ENCODE data around the gene PTK7. TPM values are rescaled to one million over a fixed set of nuclear protein-coding genes. Genes with fewer than 3 reads are reported as not detected.

Gene PTK7
- total RNA-seq, 5 donors from 2014 or later (not counting 1 experiment from before 2014, with no cell fraction given): 0.56 to 11.3 (median 1.6) TPM

GRCh38 chr6:43171707-43172103 lies 95.6 kb downstream of the PTK7 start:
- POLR2A ChIA-PET: no interaction called here
- H3K27me3 Mint-ChIP-seq: no peaks in the 10 kb centered on the region
- no peaks in the 10 kb centered on the region for H3K9me3 ChIP-seq
- no peaks in the 10 kb centered on the region for H3K9me3 Mint-ChIP-seq
- H3K4me1 ChIP-seq (ENCODE audit: control insufficient read depth in 1 of 2, extremely low read depth in 1 of 2, insufficient read depth in 2 of 2, low read length in 2 of 2): peaks cover 26 to 51% of the 10 kb centered on the region in 2 experiments
- ATAC-seq (replicated peaks in 1 of 4) (peak; percentile 3 to 14 (median 8)), DNase-seq (peak in 25 of 35 experiments; percentile 4 to 59 (median 26))
- peak overlapping the region; percentile 91 to 95 for H3K27ac Mint-ChIP-seq
- CTCF ChIA-PET: interaction anchor here in 1 of 2 donors (0.5 kb wide), 1 partner anchor 212 kb away, joined by 4 read pairs; no protein-coding TSS in a partner anchor
- H3K27me3 ChIP-seq (replicated peaks in 1 of 2; ENCODE audit: control insufficient read depth in 2 of 2, extremely low read depth in 1 of 2, insufficient read depth in 2 of 2, low read length in 1 of 2): peaks cover 0 to 6% of the 10 kb centered on the region in 2 experiments
- peak overlapping the region; percentile 80 for H3K27ac ChIP-seq (ENCODE audit: low read length)
- peaks cover 11% of the 10 kb centered on the region for H3K36me3 Mint-ChIP-seq
- peak overlapping the region; percentile 78 to 80 for H3K4me3 ChIP-seq (ENCODE audit: control insufficient read depth in 1 of 2, extremely low read depth in 1 of 2, low read length in 1 of 2)
- under 1% methylated on average over 57 of the region's 57 CpGs for WGBS (ENCODE audit: insufficient coverage)
- peak overlapping the region; percentile 88 to 93 (median 92) for H3K4me3 Mint-ChIP-seq
- peaks cover 10 to 19% of the 10 kb centered on the region in 2 donors for H3K36me3 ChIP-seq (ENCODE audit: control insufficient read depth in 2 of 2, extremely low read depth in 1 of 2, insufficient read depth in 1 of 2, low read length in 1 of 2)
- H3K4me1 Mint-ChIP-seq: peaks cover 44 to 49% (median 45%) of the 10 kb centered on the region in 3 donors

GRCh38 chr6:43172104-43173007 lies 96.2 kb downstream of the PTK7 start:
- peaks cover 26 to 51% of the 10 kb centered on the region in 2 experiments for H3K4me1 ChIP-seq (ENCODE audit: control insufficient read depth in 1 of 2, extremely low read depth in 1 of 2, insufficient read depth in 2 of 2, low read length in 2 of 2)
- Mint-ChIP-seq H3K27me3 (no peaks in the 10 kb centered on the region), H3K27ac (peak overlapping the region; percentile 91 to 95), H3K4me3 (peak overlapping the region; percentile 88 to 93 (median 92)), H3K4me1 (peaks cover 44 to 49% (median 45%) of the 10 kb centered on the region in 3 donors), H3K36me3 (peaks cover 12% of the 10 kb centered on the region), H3K9me3 (no peaks in the 10 kb centered on the region)
- ChIA-PET POLR2A (interaction anchor here in 1 of 2 donors (0.7 kb wide), 1 partner anchor 721 kb away, joined by 3 read pairs; no protein-coding TSS in a partner anchor), CTCF (interaction anchor here in 1 of 2 donors (0.5 kb wide), 1 partner anchor 211 kb away, joined by 4 read pairs; no protein-coding TSS in a partner anchor)
- DNase-seq: peak in 31 of 35 experiments; percentile 8 to 59 (median 24)
- peak overlapping the region; percentile 78 to 80 for H3K4me3 ChIP-seq (ENCODE audit: control insufficient read depth in 1 of 2, extremely low read depth in 1 of 2, low read length in 1 of 2)
- peaks cover 13 to 23% of the 10 kb centered on the region in 2 donors for H3K36me3 ChIP-seq (ENCODE audit: control insufficient read depth in 2 of 2, extremely low read depth in 1 of 2, insufficient read depth in 1 of 2, low read length in 1 of 2)
- ATAC-seq (replicated peaks in 1 of 4): no peak
- H3K27me3 ChIP-seq (replicated peaks in 1 of 2; ENCODE audit: control insufficient read depth in 2 of 2, extremely low read depth in 1 of 2, insufficient read depth in 2 of 2, low read length in 1 of 2): peaks cover 0 to 6% of the 10 kb centered on the region in 2 experiments
- 2% methylated on average over 45 of the region's 46 CpGs for WGBS (ENCODE audit: insufficient coverage)
- H3K9me3 ChIP-seq: no peaks in the 10 kb centered on the region
- H3K27ac ChIP-seq (ENCODE audit: low read length): peak overlapping the region; percentile 80

GRCh38 chr6:43173591-43174262 lies 97.6 kb downstream of the PTK7 start:
- no peak for ATAC-seq (replicated peaks in 1 of 4)
- Mint-ChIP-seq H3K27ac (peak overlapping the region; percentile 91 to 95), H3K9me3 (no peaks in the 10 kb centered on the region), H3K36me3 (peaks cover 21% of the 10 kb centered on the region), H3K27me3 (no peaks in the 10 kb centered on the region), H3K4me1 (peaks cover 44 to 49% (median 45%) of the 10 kb centered on the region in 3 donors), H3K4me3 (peak overlapping the region; percentile 88 to 93 (median 92))
- H3K27ac ChIP-seq (ENCODE audit: low read length): peak overlapping the region; percentile 80
- H3K36me3 ChIP-seq (ENCODE audit: control insufficient read depth in 2 of 2, extremely low read depth in 1 of 2, insufficient read depth in 1 of 2, low read length in 1 of 2): peaks cover 15 to 34% of the 10 kb centered on the region in 2 donors
- no peaks in the 10 kb centered on the region for H3K9me3 ChIP-seq
- peaks cover 0 to 6% of the 10 kb centered on the region in 2 experiments for H3K27me3 ChIP-seq (replicated peaks in 1 of 2; ENCODE audit: control insufficient read depth in 2 of 2, extremely low read depth in 1 of 2, insufficient read depth in 2 of 2, low read length in 1 of 2)
- 52% methylated on average over 2 of the region's 11 CpGs for WGBS (ENCODE audit: insufficient coverage)
- ChIA-PET CTCF (interaction anchor here in 1 of 2 donors (0.5 to 1.5 kb wide), 2 partner anchors 30 to 332 kb away, joined by 3 read pairs; no protein-coding TSS in a partner anchor), POLR2A (interaction anchor here in 1 of 2 donors (0.6 to 1.5 kb wide), 2 partner anchors 51 to 100 kb away, joined by 3 to 5 read pairs; no protein-coding TSS in a partner anchor)
- H3K4me3 ChIP-seq (ENCODE audit: control insufficient read depth in 1 of 2, extremely low read depth in 1 of 2, low read length in 1 of 2): peak overlapping the region; percentile 78 to 80
- peak in 8 of 35 experiments; percentile 3 to 47 (median 10) for DNase-seq
- peaks cover 26 to 51% of the 10 kb centered on the region in 2 experiments for H3K4me1 ChIP-seq (ENCODE audit: control insufficient read depth in 1 of 2, extremely low read depth in 1 of 2, insufficient read depth in 2 of 2, low read length in 2 of 2)

- CTCF ChIA-PET: interaction anchor here in 1 of 2 donors (0.5 to 1.5 kb wide), 2 partner anchors 31 to 332 kb away, joined by 3 read pairs; no protein-coding TSS in a partner anchor
- Histone ChIP-seq H3K4me3 (ENCODE audit: control insufficient read depth in 1 of 2, extremely low read depth in 1 of 2, low read length in 1 of 2) (peak overlapping the region; percentile 51 to 52), H3K4me1 (ENCODE audit: control insufficient read depth in 1 of 2, extremely low read depth in 1 of 2, insufficient read depth in 2 of 2, low read length in 2 of 2) (peaks cover 26 to 51% of the 10 kb centered on the region in 2 experiments), H3K27me3 (replicated peaks in 1 of 2; ENCODE audit: control insufficient read depth in 2 of 2, extremely low read depth in 1 of 2, insufficient read depth in 2 of 2, low read length in 1 of 2) (peaks cover 0 to 6% of the 10 kb centered on the region in 2 experiments), H3K27ac (ENCODE audit: low read length) (peak overlapping the region; percentile 80), H3K9me3 (no peaks in the 10 kb centered on the region), H3K36me3 (ENCODE audit: control insufficient read depth in 2 of 2, extremely low read depth in 1 of 2, insufficient read depth in 1 of 2, low read length in 1 of 2) (peaks cover 17 to 42% of the 10 kb centered on the region in 2 donors)
- peak; percentile 68 to 71 (median 68) for ATAC-seq (replicated peaks in 1 of 4)
- POLR2A ChIA-PET: interaction anchor here in 1 of 2 donors (0.6 to 1.5 kb wide), 2 partner anchors 50 to 100 kb away, joined by 3 to 5 read pairs; no protein-coding TSS in a partner anchor
- peak; percentile 74 to 96 (median 86) for DNase-seq
- peaks cover 24% of the 10 kb centered on the region for H3K36me3 Mint-ChIP-seq
- H3K4me3 Mint-ChIP-seq: peak overlapping the region; percentile 88 to 93 (median 92)
- no peaks in the 10 kb centered on the region for H3K9me3 Mint-ChIP-seq
- WGBS (ENCODE audit: insufficient coverage): 0% methylated on average over 19 of the region's 32 CpGs
- peaks cover 44 to 49% (median 45%) of the 10 kb centered on the region in 3 donors for H3K4me1 Mint-ChIP-seq
- H3K27me3 Mint-ChIP-seq: no peaks in the 10 kb centered on the region
- peak overlapping the region; percentile 91 to 95 for H3K27ac Mint-ChIP-seq
These were observed 98.4 kb downstream of the PTK7 start for GRCh38 chr6:43174263-43175112.

GRCh38 chr6:43175676-43176422 lies 99.7 kb downstream of the PTK7 start:
- ChIA-PET POLR2A (interaction anchor here (0.6 to 1.5 kb wide), 2 partner anchors 48 to 240 kb away, joined by 3 to 5 read pairs; no protein-coding TSS in a partner anchor), CTCF (interaction anchor here in 1 of 2 donors (1.5 kb wide), 1 partner anchor 32 kb away, joined by 3 read pairs; no protein-coding TSS in a partner anchor)
- Mint-ChIP-seq H3K4me3 (no peak overlapping the region), H3K4me1 (peaks cover 37 to 41% (median 38%) of the 10 kb centered on the region in 3 donors), H3K27me3 (no peaks in the 10 kb centered on the region), H3K27ac (peak overlapping the region; percentile 39 to 43), H3K36me3 (peaks cover 24% of the 10 kb centered on the region), H3K9me3 (no peaks in the 10 kb centered on the region)
- Histone ChIP-seq H3K27ac (ENCODE audit: low read length) (peak overlapping the region; percentile 80), H3K4me3 (ENCODE audit: control insufficient read depth in 1 of 2, extremely low read depth in 1 of 2, low read length in 1 of 2) (no peak overlapping the region), H3K9me3 (no peaks in the 10 kb centered on the region), H3K4me1 (ENCODE audit: control insufficient read depth in 1 of 2, extremely low read depth in 1 of 2, insufficient read depth in 2 of 2, low read length in 2 of 2) (peaks cover 21 to 41% of the 10 kb centered on the region in 2 experiments), H3K36me3 (ENCODE audit: control insufficient read depth in 2 of 2, extremely low read depth in 1 of 2, insufficient read depth in 1 of 2, low read length in 1 of 2) (peaks cover 17 to 45% of the 10 kb centered on the region in 2 donors), H3K27me3 (replicated peaks in 1 of 2; ENCODE audit: control insufficient read depth in 2 of 2, extremely low read depth in 1 of 2, insufficient read depth in 2 of 2, low read length in 1 of 2) (no peaks in the 10 kb centered on the region)
- no peak for ATAC-seq (replicated peaks in 1 of 4)
- WGBS (ENCODE audit: insufficient coverage): 85% methylated on average over 9 of the region's 11 CpGs
- no peak for DNase-seq

Data from T-cell (primary cell).